HepG2 (cell line): Measurements from ENCODE around the gene PRKN. TPM values are rescaled to one million over a fixed set of nuclear protein-coding genes. Genes with fewer than 3 reads are reported as not detected.

ENCODE experiments used
- ATAC-seq: fragments of 200-7000 bp; cut with Tn5 transposase; 3 replicates; pipeline ENCODE4 v1.9.1; 2020; ENCODE audit warnings: mild to moderate bottlenecking, moderate library complexity
- BruUV-seq: library from RNA; stranded (reverse); fragments of 400-500 nt; replicated peaks from 2 replicates; lab custom pipeline; 2021; lab: Mats Ljungman, UMichigan
- CTCF ChIA-PET: fragments of 300-600 bp; formaldehyde crosslinking; extraction: SDS; loops from one replicate; lab custom pipeline; 2021; ENCODE audit warnings: low total read pairs, inconsistent platforms, low intra/inter-chr PET ratio; lab: Yijun Ruan, JAX
- POLR2A ChIA-PET: fragments of 350-600 bp; sonication (Branson Sonifier 250); formaldehyde crosslinking; loops from one replicate; lab custom pipeline; 2020; ENCODE audit warnings: antibody characterized with exemption, inconsistent platforms; lab: Yijun Ruan, JAX
- DNase-seq: peaks from one replicate; pipeline ENCODE4 v3.0.0-alpha.2; 2015; ENCODE audit warnings: low spot score
- FAIRE-seq: peaks from 3 replicates; lab custom pipeline; 2011; peaks lifted over from hg19 to GRCh38; lab: Jason Lieb, UNC
- H2AFZ ChIP-seq: one replicate; pipeline ENCODE4 v1.6.1; 2011; ENCODE audit warnings: low read length, inconsistent platforms
- H3K27ac ChIP-seq: fragments of 300-600 bp; 3 replicates; pipeline ENCODE4 v1.8.0; 2011; ENCODE audit warnings: mixed run types, mild to moderate bottlenecking, mixed read lengths, low read length, inconsistent platforms; ENCODE audit not compliant: insufficient read depth; ENCODE audit errors: extremely low read length
- H3K27me3 ChIP-seq, 2 experiments: fragments of 200-600 bp in 1 of 2; 2 replicates in 1 of 2; 3 replicates in 1 of 2; pipeline versions ENCODE4 v1.6.0 to v1.8.0; 2011; ENCODE audit warnings: low read length in 2 of 2, mild to moderate bottlenecking in 2 of 2, moderate library complexity in 2 of 2, inconsistent platforms in 1 of 2; ENCODE audit not compliant: insufficient read depth in 2 of 2, control insufficient read depth in 1 of 2
- H3K36me3 ChIP-seq, 2 experiments: fragments of 200-600 bp in 1 of 2; replicated peaks in 1 of 2; 2 replicates in 1 of 2; 3 replicates in 1 of 2; pipeline versions ENCODE4 v1.5.1 to v1.8.0; 2011; ENCODE audit warnings: low read length in 2 of 2, inconsistent platforms in 1 of 2; ENCODE audit not compliant: insufficient read depth in 2 of 2, control insufficient read depth in 1 of 2
- H3K4me1 ChIP-seq: 2 replicates; pipeline ENCODE4 v1.5.1; 2012; ENCODE audit warnings: low read length, inconsistent platforms; ENCODE audit not compliant: insufficient read depth
- H3K4me2 ChIP-seq: 2 replicates; pipeline ENCODE4 v1.6.0; 2011; ENCODE audit warnings: low read depth, low read length, inconsistent platforms
- H3K4me3 ChIP-seq, 3 experiments: fragments of 200-600 bp in 1 of 3; sonication (generic), shearing (Covaris generic) in 1 of 3; replicated peaks in 1 of 3; 2 replicates each; pipeline ENCODE4 v1.5.1; 2011 to 2016; ENCODE audit warnings: low read length in 3 of 3, inconsistent platforms in 2 of 3, low read depth in 2 of 3, mild to moderate bottlenecking in 2 of 3, control low read depth in 1 of 3, mixed read lengths in 1 of 3; ENCODE audit not compliant: insufficient read depth in 1 of 3
- H3K79me2 ChIP-seq: one replicate; pipeline ENCODE4 v1.6.1; 2011; ENCODE audit warnings: low read length, inconsistent platforms; ENCODE audit not compliant: insufficient read depth
- H3K9ac ChIP-seq: 2 replicates; pipeline ENCODE4 v1.6.0; 2011; ENCODE audit warnings: mild to moderate bottlenecking, low read depth, low read length, inconsistent platforms; ENCODE audit not compliant: insufficient read depth
- H3K9me3 ChIP-seq: 2 replicates; pipeline ENCODE4 v1.5.1; 2012; ENCODE audit warnings: mild to moderate bottlenecking, low read length
- H4K20me1 ChIP-seq: 2 replicates; pipeline ENCODE4 v1.6.0; 2011; ENCODE audit warnings: inconsistent platforms, mild to moderate bottlenecking, low read length, moderate library complexity; ENCODE audit not compliant: insufficient read depth
- AGO1 ChIP-seq: fragments of 200-400 bp; formaldehyde crosslinking; IDR thresholded peaks from 2 replicates; pipeline ENCODE4 v1.6.1; 2017; ENCODE audit warnings: mild to moderate bottlenecking, low read depth, low read length, moderate library complexity; ENCODE audit not compliant: poor library complexity, severe bottlenecking
- ARID3A ChIP-seq: IDR thresholded peaks from 2 replicates; pipeline ENCODE4 v1.6.1; 2012; ENCODE audit warnings: low read depth, low read length, improper control_type of control experiment
- ATF7-NPFF ChIP-seq: sonication (generic); formaldehyde crosslinking; IDR thresholded peaks from 2 replicates; pipeline ENCODE4 v1.8.1; 2023; ENCODE audit warnings: mild to moderate bottlenecking, low read depth, missing genetic modification reagents, moderate library complexity
- CBFB ChIP-seq: sonication (generic); formaldehyde crosslinking; IDR thresholded peaks from 2 replicates; pipeline ENCODE4 v1.4.0; 2020; ENCODE audit warnings: missing genetic modification reagents
- EP300 ChIP-seq, 3 experiments: sonication (generic) in 1 of 3; formaldehyde crosslinking in 1 of 3; IDR thresholded peaks; 2 replicates each; pipeline versions ENCODE4 v1.5.1 to v1.6.1; 2011 to 2020; ENCODE audit warnings: low read depth in 2 of 3, low read length in 2 of 3, borderline replicate concordance in 1 of 3, improper control_type of control experiment in 1 of 3, mild to moderate bottlenecking in 1 of 3, missing genetic modification reagents in 1 of 3, moderate library complexity in 1 of 3
- MAX ChIP-seq: IDR thresholded peaks from 2 replicates; pipeline ENCODE4 v1.6.1; 2012; ENCODE audit warnings: inconsistent platforms
- MEIS2 ChIP-seq: sonication (generic); formaldehyde crosslinking; IDR thresholded peaks from 2 replicates; pipeline ENCODE4 v1.9.0; 2021; ENCODE audit warnings: mild to moderate bottlenecking, missing genetic modification reagents
- MTF1 ChIP-seq: sonication (generic); formaldehyde crosslinking; IDR thresholded peaks from 2 replicates; pipeline ENCODE4 v1.5.0; 2020; ENCODE audit warnings: missing genetic modification reagents
- NFYC ChIP-seq: IDR thresholded peaks from 2 replicates; pipeline ENCODE4 v1.6.1; 2016; ENCODE audit warnings: missing genetic modification reagents, missing compliant biosample characterization
- REL ChIP-seq: sonication (generic); formaldehyde crosslinking; conservative IDR thresholded peaks from 2 replicates; pipeline ENCODE4 v1.8.0; 2022; ENCODE audit warnings: mild to moderate bottlenecking, missing genetic modification reagents, moderate library complexity
- SYNCRIP ChIP-seq: fragments of 200-400 bp; formaldehyde crosslinking; IDR thresholded peaks from 2 replicates; pipeline ENCODE4 v1.6.1; 2018; ENCODE audit warnings: mild to moderate bottlenecking, low read depth, low read length; ENCODE audit not compliant: insufficient read depth
- TAF15 ChIP-seq: fragments of 200-400 bp; formaldehyde crosslinking; IDR thresholded peaks from one replicate; pipeline ENCODE4 v1.6.1; 2018; ENCODE audit warnings: mild to moderate bottlenecking, low read depth, low read length; ENCODE audit not compliant: poor library complexity, severe bottlenecking
- ZBTB38 ChIP-seq: sonication (generic); formaldehyde crosslinking; IDR thresholded peaks from 2 replicates; pipeline ENCODE4 v1.5.1; 2020; ENCODE audit warnings: mild to moderate bottlenecking, missing genetic modification reagents
- ZBTB43 ChIP-seq: sonication (generic); formaldehyde crosslinking; conservative IDR thresholded peaks from 2 replicates; pipeline ENCODE4 v1.4.0; 2020; ENCODE audit warnings: missing genetic modification reagents
- ZIK1 ChIP-seq: sonication (generic); formaldehyde crosslinking; IDR thresholded peaks from 2 replicates; pipeline ENCODE4 v1.5.0; 2020; ENCODE audit warnings: mild to moderate bottlenecking, low read depth, missing genetic modification reagents, borderline replicate concordance
- ZNF263 ChIP-seq: sonication (generic); formaldehyde crosslinking; IDR thresholded peaks from 2 replicates; pipeline ENCODE4 v1.4.0; 2020; ENCODE audit warnings: missing genetic modification reagents
- ZNF414 ChIP-seq: sonication (generic); formaldehyde crosslinking; IDR thresholded peaks from 2 replicates; pipeline ENCODE4 v1.5.0; 2020; ENCODE audit warnings: missing genetic modification reagents
- ZNF460 ChIP-seq: sonication (generic); formaldehyde crosslinking; IDR thresholded peaks from 2 replicates; pipeline ENCODE4 v1.5.1; 2020; ENCODE audit warnings: missing genetic modification reagents, mild to moderate bottlenecking, borderline replicate concordance
- ZNF567 ChIP-seq: sonication (generic); formaldehyde crosslinking; IDR thresholded peaks from 2 replicates; pipeline ENCODE4 v1.8.1; 2023; ENCODE audit warnings: mild to moderate bottlenecking, missing genetic modification reagents, borderline replicate concordance
- ZNF724P ChIP-seq: sonication (generic); formaldehyde crosslinking; IDR thresholded peaks from 2 replicates; pipeline ENCODE4 v1.8.0; 2022; ENCODE audit warnings: missing genetic modification reagents, borderline replicate concordance
- WGBS: methylation state at CpG from one replicate; pipeline ENCODE4 v1.1.6; 2017; ENCODE audit warnings: low lambda C conversion rate; 5-methylcytosine and 5-hydroxymethylcytosine counted together
- in situ Hi-C: cut with HindIII; loops from 2 replicates; pipeline ENCODE4 v1.10.0; 2017; ENCODE audit warnings: low pct_unique_long_range_greater_than_20kb; ENCODE audit not compliant: extremely low pct_ligation_motif_present
- intact Hi-C: fragments of 100-400 bp; cut with micrococcal nuclease; formaldehyde crosslinking; loops from one replicate; pipeline ENCODE4 v1.10.0; 2022; ENCODE audit not compliant: unreplicated experiment
- polyA plus RNA-seq, 8 experiments: library from polyadenylated mRNA; depleted of rRNA in 3 of 8; stranded (reverse) in 7 of 8; unstranded in 1 of 8; fragments of >200 nt; fragmentation: Illumina TruSeq in 4 of 8; extraction: Trizol in 4 of 8; gene quantifications; 2 replicates each; pipeline versions ENCODE4 v1.2.1 to v1.2.3, GENCODE V29; 2011 to 2016; ENCODE audit warnings: low read depth in 4 of 8, missing spikeins in 1 of 8, mixed read lengths in 1 of 8; ENCODE audit not compliant: insufficient read depth in 1 of 8
- total RNA-seq, 5 experiments: library from RNA; depleted of rRNA; stranded (reverse); fragments of >200 nt; fragmentation: Illumina TruSeq; extraction: Trizol; gene quantifications; 2 replicates each; pipeline ENCODE4 v1.2.3, GENCODE V29; 2016; ENCODE audit warnings: low read depth in 1 of 5

The PRKN gene
- total and polyA plus RNA-seq, 2 of the 13 experiments (the other 11 are each of a cell fraction or from before 2014, with no cell fraction given), result 0.31 to 0.44 TPM

- ChIA-PET POLR2A (no interaction called here), CTCF (no interaction called here)
- Histone ChIP-seq H3K4me3 (no peak overlapping the region), H3K36me3 (no peaks in the 10 kb centered on the region), H2AFZ (no peak overlapping the region), H3K79me2 (no peaks in the 10 kb centered on the region), H4K20me1 (no peaks in the 10 kb centered on the region), H3K9me3 (no peaks in the 10 kb centered on the region), H3K27ac (no peak overlapping the region), H3K27me3 (no peaks in the 10 kb centered on the region), H3K4me1 (no peaks in the 10 kb centered on the region), H3K4me2 (no peak overlapping the region), H3K9ac (no peak overlapping the region)
- intact Hi-C loops, result no loop called here
- in situ Hi-C loops, result no loop called here
- 4% methylated on average over 2 of the region's 2 CpGs for WGBS
- no TSS peak for BruUV-seq
- ATAC-seq (no peak), FAIRE-seq (no peak), DNase-seq (no peak)
- no peak for TF ChIP-seq ZNF460 (CRISPR knock-in tag)
- no peak for TF ChIP-seq MEIS2 (CRISPR knock-in tag)
- no peak for TF ChIP-seq SYNCRIP
- TF ChIP-seq TAF15, result no peak
- TF ChIP-seq CBFB (CRISPR knock-in tag), result no peak
- TF ChIP-seq ZNF414 (CRISPR knock-in tag), result no peak
- no peak for TF ChIP-seq MAX
- no peak for TF ChIP-seq REL
- TF ChIP-seq EP300 (IDR thresholded peaks at IDR 0.05; ENCODE audit: low read depth in 2 of 2, low read length in 2 of 2), result no peak
- TF ChIP-seq EP300 (CRISPR knock-in tag; IDR thresholded peaks at IDR 0.05; ENCODE audit: borderline replicate concordance), result no peak
- TF ChIP-seq ARID3A, result no peak
- no peak for TF ChIP-seq AGO1
- no peak for TF ChIP-seq ZNF724P (CRISPR knock-in tag)
- no peak for TF ChIP-seq ZIK1 (CRISPR knock-in tag)
- no peak for TF ChIP-seq MTF1
- TF ChIP-seq ZNF263 (CRISPR knock-in tag), result no peak
- no peak for TF ChIP-seq ZNF567
- TF ChIP-seq NFYC (CRISPR knock-in tag), result no peak
- TF ChIP-seq ATF7-NPFF (CRISPR knock-in tag), result no peak
- no peak for TF ChIP-seq ZBTB38 (CRISPR knock-in tag)
- TF ChIP-seq ZBTB43 (CRISPR knock-in tag), result no peak
These were observed 25.1 kb downstream of the PRKN start for GRCh38 chr6:162702446-162702845.
